ENCODE results near the gene CHAF1B. TPM values are rescaled to one million over a fixed set of nuclear protein-coding genes. Genes with fewer than 3 reads are reported as not detected.

CHAF1B gene
- total and polyA plus RNA-seq, 2 donors (not counting 3 experiments of a cell fraction or from before 2014, with no cell fraction given): 7.0 to 13.0 TPM

DNA sequence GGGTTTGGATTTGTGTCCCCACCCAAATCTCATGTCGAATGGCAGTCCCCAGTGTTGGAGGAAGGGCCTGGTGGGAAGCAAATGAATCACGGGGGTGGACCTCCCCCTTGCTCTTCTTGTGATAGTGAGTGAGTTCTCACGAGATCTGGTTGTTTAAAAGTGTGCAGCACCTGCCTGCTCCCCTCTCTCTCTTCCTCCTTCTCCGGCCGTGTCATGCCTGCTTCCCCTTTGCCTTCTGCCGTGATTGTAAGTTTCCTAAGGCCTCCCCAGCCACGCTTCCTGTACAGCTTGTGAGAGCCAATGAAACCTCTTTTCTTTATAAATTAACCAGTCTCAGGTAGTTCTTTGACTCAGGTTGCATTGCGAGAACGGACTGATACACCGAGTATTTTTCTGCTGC is 78.8 kb downstream of the CHAF1B start:
- BruUV-seq (replicated peaks): no TSS peak
- Histone ChIP-seq H3K9ac (replicated peaks; ENCODE audit: extremely low read depth, insufficient read depth, low read length) (no peak overlapping the region), H2AFZ (ENCODE audit: low read depth, low read length) (no peak overlapping the region), H3K27ac (ENCODE audit: insufficient read depth, low read depth, low read length) (no peak overlapping the region), H3K4me3 (replicated peaks in 1 of 3; ENCODE audit: insufficient read depth in 1 of 3, low read depth in 1 of 3, low read length in 3 of 3) (no peak overlapping the region), H3K9me1 (replicated peaks; ENCODE audit: control insufficient read depth, extremely low read depth, insufficient read depth, low read length) (no peaks in the 10 kb centered on the region), H3K79me2 (ENCODE audit: control insufficient read depth, insufficient read depth, low read length) (peaks cover 43% of the 10 kb centered on the region), H4K20me1 (replicated peaks; ENCODE audit: control insufficient read depth, extremely low read depth, insufficient read depth, low read length) (no peaks in the 10 kb centered on the region), H3K4me1 (ENCODE audit: control insufficient read depth, extremely low read depth, insufficient read depth, low read length) (peaks cover 22% of the 10 kb centered on the region), H3K27me3 (ENCODE audit: control insufficient read depth in 2 of 2, insufficient read depth in 2 of 2, low read length in 2 of 2) (no peaks in the 10 kb centered on the region), H3K36me3 (ENCODE audit: control insufficient read depth in 2 of 2, extremely low read depth in 1 of 2, insufficient read depth in 2 of 2, low read length in 2 of 2) (peaks cover 0 to 7% of the 10 kb centered on the region in 2 experiments), H3K4me2 (ENCODE audit: insufficient read depth, low read length) (no peak overlapping the region), H3K9me3 (replicated peaks; ENCODE audit: control insufficient read depth, insufficient read depth, low read length) (no peaks in the 10 kb centered on the region)
- ChIA-PET CTCF (no interaction called here), POLR2A (no interaction called here)
- FAIRE-seq (no peak), DNase-seq (ENCODE audit: low read depth, low spot score) (no peak)
- intact Hi-C loops (cut with micrococcal nuclease): no loop called here
- dilution Hi-C loops (cut with MboI; ENCODE audit: extremely low pct_ligation_motif_present, low sequenced_read_pairs): no loop called here
- no peak for TF ChIP-seq POLR2A (IDR thresholded peaks at IDR 0.05; ENCODE audit: low read depth, low read length)
- no peak for TF ChIP-seq GATA2 (IDR thresholded peaks at IDR 0.05; ENCODE audit: insufficient read depth, insufficient read length, low read depth, low read length)
- TF ChIP-seq FOS (IDR thresholded peaks at IDR 0.05; ENCODE audit: borderline replicate concordance, insufficient read depth, low read length): no peak
- TF ChIP-seq JUN (IDR thresholded peaks at IDR 0.05; ENCODE audit: borderline replicate concordance, insufficient read depth, insufficient read length, low read depth): no peak
- TF ChIP-seq POLR2AphosphoS5 (IDR thresholded peaks at IDR 0.05; ENCODE audit: insufficient read depth, low read depth, low read length): no peak
- TF ChIP-seq, protein P1, sequence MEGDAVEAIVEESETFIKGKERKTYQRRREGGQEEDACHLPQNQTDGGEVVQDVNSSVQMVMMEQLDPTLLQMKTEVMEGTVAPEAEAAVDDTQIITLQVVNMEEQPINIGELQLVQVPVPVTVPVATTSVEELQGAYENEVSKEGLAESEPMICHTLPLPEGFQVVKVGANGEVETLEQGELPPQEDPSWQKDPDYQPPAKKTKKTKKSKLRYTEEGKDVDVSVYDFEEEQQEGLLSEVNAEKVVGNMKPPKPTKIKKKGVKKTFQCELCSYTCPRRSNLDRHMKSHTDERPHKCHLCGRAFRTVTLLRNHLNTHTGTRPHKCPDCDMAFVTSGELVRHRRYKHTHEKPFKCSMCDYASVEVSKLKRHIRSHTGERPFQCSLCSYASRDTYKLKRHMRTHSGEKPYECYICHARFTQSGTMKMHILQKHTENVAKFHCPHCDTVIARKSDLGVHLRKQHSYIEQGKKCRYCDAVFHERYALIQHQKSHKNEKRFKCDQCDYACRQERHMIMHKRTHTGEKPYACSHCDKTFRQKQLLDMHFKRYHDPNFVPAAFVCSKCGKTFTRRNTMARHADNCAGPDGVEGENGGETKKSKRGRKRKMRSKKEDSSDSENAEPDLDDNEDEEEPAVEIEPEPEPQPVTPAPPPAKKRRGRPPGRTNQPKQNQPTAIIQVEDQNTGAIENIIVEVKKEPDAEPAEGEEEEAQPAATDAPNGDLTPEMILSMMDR (IDR thresholded peaks at IDR 0.05; ENCODE audit: extremely low read depth in 1 of 2, insufficient read depth in 1 of 2, low read depth in 1 of 2, low read length in 2 of 2): no peak
- TF ChIP-seq EZH2 (IDR thresholded peaks at IDR 0.05; ENCODE audit: borderline replicate concordance, low read depth, low read length, severe bottlenecking): no peak
